ENCODE measurements around the gene RBM12. TPM values are rescaled to one million over a fixed set of nuclear protein-coding genes. Genes with fewer than 3 reads are reported as not detected.

Gene RBM12
- total RNA-seq, 4 donors from 2014 or later: 24.9 to 35.0 (median 30.8) TPM

- peaks cover 0 to 6% (median 0%) of the 10 kb centered on the region in 4 donors for H3K4me1 ChIP-seq
- H3K27me3 ChIP-seq: no peaks in the 10 kb centered on the region
- no peak overlapping the region for H3K27ac ChIP-seq
- no peaks in the 10 kb centered on the region for H3K9me3 ChIP-seq
- DNase-seq (ENCODE audit: low spot score in 2 of 2): no peak
- H3K36me3 ChIP-seq: peaks cover 0 to 16% (median 9%) of the 10 kb centered on the region in 3 donors
- H3K4me3 ChIP-seq: no peak overlapping the region
- TF ChIP-seq, protein P1, sequence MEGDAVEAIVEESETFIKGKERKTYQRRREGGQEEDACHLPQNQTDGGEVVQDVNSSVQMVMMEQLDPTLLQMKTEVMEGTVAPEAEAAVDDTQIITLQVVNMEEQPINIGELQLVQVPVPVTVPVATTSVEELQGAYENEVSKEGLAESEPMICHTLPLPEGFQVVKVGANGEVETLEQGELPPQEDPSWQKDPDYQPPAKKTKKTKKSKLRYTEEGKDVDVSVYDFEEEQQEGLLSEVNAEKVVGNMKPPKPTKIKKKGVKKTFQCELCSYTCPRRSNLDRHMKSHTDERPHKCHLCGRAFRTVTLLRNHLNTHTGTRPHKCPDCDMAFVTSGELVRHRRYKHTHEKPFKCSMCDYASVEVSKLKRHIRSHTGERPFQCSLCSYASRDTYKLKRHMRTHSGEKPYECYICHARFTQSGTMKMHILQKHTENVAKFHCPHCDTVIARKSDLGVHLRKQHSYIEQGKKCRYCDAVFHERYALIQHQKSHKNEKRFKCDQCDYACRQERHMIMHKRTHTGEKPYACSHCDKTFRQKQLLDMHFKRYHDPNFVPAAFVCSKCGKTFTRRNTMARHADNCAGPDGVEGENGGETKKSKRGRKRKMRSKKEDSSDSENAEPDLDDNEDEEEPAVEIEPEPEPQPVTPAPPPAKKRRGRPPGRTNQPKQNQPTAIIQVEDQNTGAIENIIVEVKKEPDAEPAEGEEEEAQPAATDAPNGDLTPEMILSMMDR (IDR thresholded peaks at IDR 0.05): no peak
- no peak for TF ChIP-seq EP300 (IDR thresholded peaks at IDR 0.05)
- 58 to 76% methylated on average over 2 of the region's 2 CpGs for WGBS, 2 donors
These were observed 28.6 kb downstream of the RBM12 start for GRCh38 chr20:35636095-35636494.

DNA sequence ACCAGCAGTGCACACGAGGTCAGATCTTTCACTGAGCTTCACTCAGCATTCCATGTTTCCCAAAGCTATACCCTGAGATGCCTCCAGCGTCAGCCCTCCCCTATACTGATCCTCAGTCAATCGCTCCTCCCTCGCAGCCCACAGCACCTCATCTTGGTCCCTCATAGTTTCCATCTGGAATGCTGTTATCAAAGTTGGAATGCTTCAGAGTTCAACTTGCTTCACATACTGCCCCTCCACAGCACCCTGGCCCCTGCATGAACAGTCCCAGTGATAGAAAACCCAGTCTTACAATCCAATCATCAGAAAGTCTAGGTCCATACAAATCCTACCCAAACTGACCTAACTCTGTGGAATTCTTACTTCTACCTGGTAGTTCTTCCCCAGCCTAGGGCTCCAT is 29.0 kb downstream of the RBM12 start:
- TF ChIP-seq EP300 (IDR thresholded peaks at IDR 0.05) (no peak), POLR2A (IDR thresholded peaks at IDR 0.05) (no peak)
- TF ChIP-seq, protein P1 (IDR thresholded peaks at IDR 0.05): no peak
- Histone ChIP-seq H3K36me3 (peaks cover 0 to 20% (median 14%) of the 10 kb centered on the region in 3 donors), H3K4me3 (no peak overlapping the region), H3K4me1 (peaks cover 0 to 6% (median 0%) of the 10 kb centered on the region in 4 donors), H3K27ac (no peak overlapping the region), H3K27me3 (no peaks in the 10 kb centered on the region), H3K9me3 (no peaks in the 10 kb centered on the region)
- DNase-seq (ENCODE audit: low spot score in 2 of 2): no peak
- 82 to 85% methylated on average over 4 of the region's 4 CpGs for WGBS, 2 donors

DNA sequence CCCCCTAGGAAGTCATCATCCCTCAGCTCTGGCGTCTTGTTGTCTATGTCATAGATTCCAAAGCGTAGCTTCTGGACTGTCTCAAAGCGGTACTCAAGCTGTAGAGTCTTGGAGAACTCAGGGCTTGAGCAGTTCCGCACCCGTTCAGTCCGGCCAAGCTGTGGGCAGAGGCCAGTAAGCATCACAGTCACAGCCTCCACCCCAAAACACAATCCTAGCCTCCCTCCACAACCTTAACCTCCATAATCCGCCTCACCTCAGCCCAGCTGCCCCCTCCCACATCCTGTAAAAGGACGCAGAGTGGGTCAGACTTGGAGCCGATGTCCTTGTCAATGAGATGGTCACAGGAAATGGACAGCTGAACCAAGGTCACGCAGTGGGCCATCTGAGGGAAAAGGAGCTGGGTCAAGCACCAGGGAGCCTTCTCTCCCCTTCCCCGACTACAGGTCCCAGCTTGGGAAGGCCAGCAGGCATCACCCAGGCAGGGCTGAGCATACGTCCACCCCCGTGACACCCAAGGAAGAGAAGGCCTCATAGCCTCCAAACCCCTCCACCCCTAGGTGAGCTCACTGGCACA is 32.1 kb downstream of the RBM12 start:
- peaks cover 2 to 50% (median 27%) of the 10 kb centered on the region in 3 donors for H3K36me3 ChIP-seq
- no peak for DNase-seq (ENCODE audit: low spot score in 2 of 2)
- H3K27ac ChIP-seq: no peak overlapping the region
- no peak overlapping the region for H3K4me3 ChIP-seq
- H3K9me3 ChIP-seq: no peaks in the 10 kb centered on the region
- peaks cover 0 to 6% (median 0%) of the 10 kb centered on the region in 4 donors for H3K4me1 ChIP-seq
- H3K27me3 ChIP-seq: no peaks in the 10 kb centered on the region
- 90 to 97% methylated on average over 13 of the region's 13 CpGs for WGBS, 2 donors
- TF ChIP-seq POLR2A (IDR thresholded peaks at IDR 0.05): no peak
- TF ChIP-seq EP300 (IDR thresholded peaks at IDR 0.05): no peak
- TF ChIP-seq, protein P1 (IDR thresholded peaks at IDR 0.05): no peak

DNA sequence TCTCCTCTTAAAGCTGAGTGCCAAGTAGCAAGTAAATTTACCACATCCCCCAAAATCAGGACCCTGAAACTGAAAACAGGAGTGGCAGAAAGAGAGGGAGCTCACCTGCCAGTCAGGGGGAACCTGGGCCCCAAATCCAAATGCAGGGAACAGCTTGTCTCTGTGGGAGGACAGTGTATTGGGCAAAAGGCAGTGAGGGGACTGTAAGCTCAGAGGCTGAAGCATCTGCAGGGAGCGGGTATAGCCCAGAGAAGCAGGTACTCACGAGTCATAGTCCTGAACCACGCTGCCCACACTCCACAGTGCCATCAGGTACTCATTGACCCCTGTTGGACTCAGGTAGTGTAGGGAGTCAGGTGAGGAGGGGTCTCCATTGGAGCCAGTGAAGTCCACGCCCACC is 34.1 kb downstream of the RBM12 start:
- H3K9me3 ChIP-seq: no peaks in the 10 kb centered on the region
- 87 to 93% methylated on average over 4 of the region's 4 CpGs for WGBS, 2 donors
- H3K36me3 ChIP-seq: peaks cover 5 to 70% (median 37%) of the 10 kb centered on the region in 3 donors
- H3K27ac ChIP-seq: no peak overlapping the region
- no peaks in the 10 kb centered on the region for H3K27me3 ChIP-seq
- no peak for DNase-seq (ENCODE audit: low spot score in 2 of 2)
- no peak overlapping the region for H3K4me3 ChIP-seq
- TF ChIP-seq EP300 (IDR thresholded peaks at IDR 0.05) (no peak), POLR2A (IDR thresholded peaks at IDR 0.05) (no peak)
- TF ChIP-seq, protein P1 (IDR thresholded peaks at IDR 0.05): no peak
- H3K4me1 ChIP-seq: peaks cover 0 to 3% (median 0%) of the 10 kb centered on the region in 4 donors

GRCh38 chr20:35629427-35630145 is 35.1 kb downstream of the RBM12 start:
- H3K36me3 ChIP-seq: peaks cover 5 to 81% (median 42%) of the 10 kb centered on the region in 3 donors
- no peak overlapping the region for H3K4me3 ChIP-seq
- no peaks in the 10 kb centered on the region for H3K27me3 ChIP-seq
- DNase-seq (ENCODE audit: low spot score in 2 of 2): no peak
- 88 to 95% methylated on average over 12 of the region's 12 CpGs for WGBS, 2 donors
- no peak overlapping the region for H3K27ac ChIP-seq
- TF ChIP-seq, protein P1 (IDR thresholded peaks at IDR 0.05): no peak
- no peak for TF ChIP-seq POLR2A (IDR thresholded peaks at IDR 0.05)
- TF ChIP-seq EP300 (IDR thresholded peaks at IDR 0.05): no peak
- H3K9me3 ChIP-seq: no peaks in the 10 kb centered on the region
- no peaks in the 10 kb centered on the region for H3K4me1 ChIP-seq

Measured in tibial nerve (tissue), 4 donors.